HG02763 (cell line): ENCODE data around the gene WDR88.
"Not testable (repeated sequence)": the region's sequence is repeated elsewhere in the genome, so short reads cannot be mapped to it uniquely, and the experiment has no call there.

Experiments
- ATAC-seq: cut with Tn5 transposase; IDR thresholded peaks from one replicate; pipeline ENCODE4 v1.9.1; 2021; ENCODE audit warnings: mild to moderate bottlenecking, moderate library complexity; ENCODE audit not compliant: unreplicated experiment

The WDR88 gene

DNA sequence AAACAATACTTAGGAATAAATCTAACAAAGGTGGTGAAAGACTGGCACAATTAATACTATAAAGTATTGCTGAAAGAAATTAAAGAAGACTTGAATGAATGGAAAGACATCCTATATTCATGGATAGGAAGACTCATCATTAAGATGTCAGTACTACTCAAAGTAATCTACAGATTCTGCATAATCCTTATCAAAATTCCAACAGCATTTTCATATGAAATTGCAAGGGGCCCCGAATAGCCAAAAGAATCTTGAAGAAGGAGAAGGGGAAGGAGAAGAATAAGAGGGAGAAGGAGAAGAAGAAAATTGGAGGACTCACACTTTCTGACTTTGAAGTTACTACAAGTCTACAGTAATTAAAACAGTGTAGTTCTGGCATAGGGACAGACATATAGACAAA is 36.6 kb downstream of the WDR88 start:
- ATAC-seq: no peak

GRCh38 chr19:33171222-33171795 is 39.4 kb downstream of the WDR88 start:
- no peak for ATAC-seq

GRCh38 chr19:33171916-33172359 is 40.0 kb downstream of the WDR88 start:
- no peak for ATAC-seq

DNA sequence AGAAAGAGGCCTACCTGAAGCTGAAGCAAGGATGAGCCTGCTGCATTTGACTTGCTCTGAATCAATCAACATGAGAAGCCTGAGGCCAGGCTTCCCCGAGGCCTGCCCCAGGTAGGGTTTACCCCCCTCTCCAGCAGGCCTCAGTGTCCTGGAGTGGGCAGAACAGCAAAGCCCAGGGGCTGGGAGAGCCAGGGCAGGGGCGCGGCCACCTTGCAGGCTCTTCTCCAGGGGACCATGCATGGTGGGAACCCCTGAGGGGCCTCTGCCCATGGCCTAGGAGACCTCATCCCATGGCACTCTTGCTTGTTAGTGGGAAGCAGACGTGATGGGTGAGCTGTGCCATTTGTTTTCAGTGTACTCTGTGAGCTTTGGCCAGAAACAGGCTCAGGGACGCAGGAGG is 42.3 kb downstream of the WDR88 start:
- ATAC-seq: no peak

GRCh38 chr19:33175156-33175782 is 43.4 kb downstream of the WDR88 start:
- no peak for ATAC-seq

GRCh38 chr19:33175886-33176669 is 44.2 kb downstream of the WDR88 start:
- no peak for ATAC-seq

DNA sequence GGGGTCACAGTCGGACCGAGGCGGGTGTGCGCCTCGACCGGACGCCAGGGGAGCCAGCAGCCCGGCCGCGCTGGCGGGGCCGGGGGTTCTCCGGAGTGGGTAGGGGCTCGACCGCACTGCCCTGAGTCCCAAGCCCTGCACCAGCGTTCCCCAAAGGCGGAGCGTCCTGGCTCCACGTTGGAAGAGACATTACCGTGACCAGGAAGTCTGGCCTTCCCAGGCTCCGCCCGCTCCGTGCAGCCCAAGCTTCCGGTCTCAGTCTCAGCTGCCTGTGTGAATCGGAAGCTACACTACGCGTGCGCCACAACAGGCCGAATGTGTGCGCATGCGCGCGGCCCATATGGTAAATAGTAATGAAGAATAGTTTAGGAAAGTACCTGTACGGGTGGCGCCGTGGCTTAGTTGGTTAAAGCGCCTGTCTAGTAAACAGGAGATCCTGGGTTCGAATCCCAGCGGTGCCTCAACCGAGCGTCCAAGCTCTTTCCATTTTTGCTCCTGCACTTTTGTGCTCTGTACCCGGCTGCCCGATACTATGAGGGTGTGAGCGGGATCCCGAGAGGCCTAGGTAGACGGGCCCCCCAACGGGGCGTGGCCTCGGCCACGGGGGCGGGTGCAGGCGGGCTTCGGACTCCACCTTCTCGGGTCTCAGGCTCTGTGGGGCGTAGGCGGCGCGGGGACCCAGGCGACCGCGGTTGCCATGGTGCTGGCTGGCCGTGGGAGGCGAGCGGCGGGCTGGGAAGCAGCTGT is 44.9 kb downstream of the WDR88 start:
- peak; percentile 79 for ATAC-seq

- ATAC-seq: peak; percentile 20
These were observed 45.6 kb downstream of the WDR88 start for GRCh38 chr19:33177417-33177979.

DNA sequence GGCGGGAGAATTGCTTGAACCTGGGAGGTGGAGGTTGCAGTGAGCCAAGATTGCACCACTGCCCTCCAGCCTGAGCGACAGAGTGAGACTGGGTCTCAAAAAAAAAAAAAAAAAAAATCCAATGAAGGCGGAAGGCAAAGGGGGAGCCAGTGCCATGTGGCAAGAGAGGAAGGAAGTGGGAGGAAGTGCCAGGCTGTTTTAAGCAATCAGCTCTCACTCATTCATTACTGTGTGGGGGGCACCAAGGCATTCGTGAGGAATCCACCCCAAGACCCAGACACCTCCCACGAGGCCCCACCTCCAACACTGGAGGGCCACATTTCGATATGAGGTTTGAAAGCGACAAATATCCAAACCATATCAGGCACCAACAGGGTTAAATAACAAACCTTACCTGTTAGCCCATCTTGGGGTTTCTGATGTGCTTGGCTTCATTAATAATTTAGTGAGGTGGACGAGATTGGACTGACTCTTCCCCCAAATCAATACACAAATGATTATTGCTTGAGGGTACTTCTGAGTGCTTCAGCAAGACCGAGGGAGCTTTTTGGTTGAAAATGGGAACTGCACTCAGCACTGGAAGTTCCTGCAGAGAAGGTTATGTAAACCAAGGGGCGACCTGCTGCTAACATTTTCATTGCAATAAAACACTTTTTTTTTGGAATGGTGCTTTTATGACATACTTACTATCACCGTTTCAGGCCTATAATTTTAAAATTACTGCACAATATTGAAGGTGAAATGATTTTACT is 54.7 kb downstream of the WDR88 start:
- ATAC-seq: no peak

DNA sequence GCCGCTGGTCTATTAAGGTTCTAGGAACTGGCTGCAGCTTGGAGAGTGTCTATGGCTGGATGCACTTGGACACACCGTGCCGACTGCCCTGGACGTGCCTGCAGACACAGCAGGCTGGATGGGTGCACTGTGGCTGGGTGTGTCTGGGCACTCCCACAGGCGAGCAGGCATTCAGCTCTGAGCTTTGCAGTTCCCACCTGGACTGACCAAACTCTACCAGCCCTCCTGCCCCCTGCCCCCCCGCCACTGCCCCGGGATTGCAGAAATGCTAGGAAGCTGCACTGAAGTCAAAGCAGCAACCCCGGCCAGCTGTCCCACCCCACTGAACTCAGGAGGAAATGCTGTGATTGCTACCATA is 55.2 kb downstream of the WDR88 start:
- no peak for ATAC-seq

- ATAC-seq: no peak
These were observed 57.5 kb downstream of the WDR88 start for GRCh38 chr19:33189453-33189852.

- not testable (repeated sequence) for ATAC-seq
These were observed 59.2 kb downstream of the WDR88 start for GRCh38 chr19:33191092-33191491.

GRCh38 chr19:33191501-33191900 is 59.6 kb downstream of the WDR88 start:
- no peak for ATAC-seq

DNA sequence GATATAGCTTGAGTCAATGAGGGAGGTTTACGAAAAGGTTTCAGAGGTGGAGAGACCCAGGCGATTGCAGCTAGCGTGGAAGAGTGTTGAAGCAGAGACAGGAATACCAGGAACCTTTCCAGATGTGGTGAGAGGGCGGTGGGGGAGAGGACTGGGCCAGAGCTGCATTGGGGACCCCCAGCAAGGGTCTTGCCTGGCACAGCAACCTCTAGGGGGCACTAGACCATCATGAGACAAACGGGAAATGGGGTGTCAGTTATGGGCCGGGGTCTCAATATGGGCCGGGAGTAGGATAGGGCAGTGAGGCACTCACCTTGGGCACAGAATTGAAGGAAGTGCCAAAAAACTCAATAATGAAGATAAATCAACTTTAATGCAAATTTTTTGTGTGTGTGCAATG is 60.1 kb downstream of the WDR88 start:
- no peak for ATAC-seq

DNA sequence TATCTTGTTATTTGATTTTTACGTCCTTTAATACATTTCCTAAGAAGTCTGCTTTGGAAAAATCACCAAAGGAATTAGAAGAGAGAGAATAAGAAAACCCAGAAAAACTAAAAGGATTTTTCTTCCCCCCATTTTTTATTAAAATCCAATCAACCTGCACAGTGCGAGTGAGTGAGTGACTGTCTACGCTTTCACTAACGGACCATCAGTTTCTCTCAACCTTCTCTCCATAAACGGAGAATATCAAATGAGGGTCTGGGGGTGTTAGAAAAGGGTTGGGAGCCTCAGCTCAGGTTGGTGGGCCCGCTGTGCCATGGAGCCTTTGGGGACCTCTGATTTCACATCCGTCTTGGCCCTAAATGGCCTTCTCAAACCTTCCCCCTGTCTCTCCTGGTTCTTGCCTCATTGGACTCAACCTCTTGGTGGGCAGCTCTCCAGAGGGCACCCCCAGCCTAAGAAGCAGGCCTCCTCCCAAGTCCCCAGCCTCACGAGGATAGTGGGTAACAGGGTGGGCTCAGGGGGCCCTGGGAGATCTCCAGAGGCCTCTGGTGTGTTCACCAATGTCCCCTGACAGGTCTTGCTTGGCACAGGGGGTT is 61.5 kb downstream of the WDR88 start:
- no peak for ATAC-seq

DNA sequence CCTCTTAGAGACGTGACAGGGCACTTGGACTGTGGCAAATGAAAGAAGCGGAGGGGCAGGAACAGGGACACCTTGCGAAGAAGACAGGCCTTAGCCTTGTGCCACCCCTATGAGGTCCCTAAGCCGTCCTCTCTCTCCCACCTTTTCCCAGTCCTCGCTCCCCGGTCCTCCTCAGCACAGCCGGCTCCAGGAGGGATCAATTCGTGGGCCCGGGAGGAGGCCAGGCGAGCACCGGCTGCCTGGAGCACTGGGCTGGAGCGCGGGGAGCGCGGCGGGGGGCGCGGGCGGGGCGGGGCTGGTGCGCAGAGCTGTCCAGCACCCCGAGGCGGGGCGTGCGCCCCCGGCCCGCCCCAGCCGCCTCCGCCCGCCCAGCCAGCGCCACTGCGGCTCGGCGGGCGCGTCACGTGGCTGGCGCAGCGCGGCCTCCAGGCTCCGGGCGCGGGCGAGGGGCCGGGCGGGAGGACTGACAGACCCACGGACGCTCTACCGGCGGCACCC is 62.0 kb downstream of the WDR88 start, which contains the start of gene LRP3:
Gene LRP3 (plus strand): TSS at position 466 of the 498 bp plus-strand sequence. CDS start 456 bp downstream, outside the sequence.
- no peak for ATAC-seq

- no peak for ATAC-seq
These were observed 62.6 kb downstream of the WDR88 start for GRCh38 chr19:33194532-33194885.

- no peak for ATAC-seq
These were observed 63.2 kb downstream of the WDR88 start for GRCh38 chr19:33194886-33195644.
